Activated CD8-positive, alpha-beta memory T cell treated with anti-CD3 and anti-CD28 coated beads for 1 hour (primary cell): Measurements from ENCODE around the gene TSPAN33.

ENCODE experiments used
- DNase-seq, 2 donors: peaks; one replicate each; pipeline ENCODE4 v3.0.0-alpha.2; 2020; ENCODE audit warnings: low read depth in 1 of 2; ENCODE audit errors: extremely low read depth in 1 of 2

TSPAN33 gene

GRCh38 chr7:129134356-129134987, 10.0 kb upstream of the TSPAN33 start:
- DNase-seq = no peak

GRCh38 chr7:129136887-129137642, 7.4 kb upstream of the TSPAN33 start:
- no peak for DNase-seq

- DNase-seq = no peak
Observed at GRCh38 chr7:129143724-129144094, 798 bp upstream of the TSPAN33 start.

- no peak for DNase-seq
Observed at GRCh38 chr7:129144834-129145668, 544 bp downstream of the TSPAN33 start.

GRCh38 chr7:129146237-129146979, 1.9 kb downstream of the TSPAN33 start:
- DNase-seq = no peak

GRCh38 chr7:129147731-129148130, 3.2 kb downstream of the TSPAN33 start:
- DNase-seq = no peak

- DNase-seq = no peak
Observed at GRCh38 chr7:129149511-129149910, 5.0 kb downstream of the TSPAN33 start.

- no peak for DNase-seq
Observed at GRCh38 chr7:129150199-129150996, 5.9 kb downstream of the TSPAN33 start.

- DNase-seq = no peak
Observed at GRCh38 chr7:129157651-129158050, 13.1 kb downstream of the TSPAN33 start.

GRCh38 chr7:129159539-129159938, 15.0 kb downstream of the TSPAN33 start:
- no peak for DNase-seq

- no peak for DNase-seq
Observed at GRCh38 chr7:129160161-129160905, 15.8 kb downstream of the TSPAN33 start.

GRCh38 chr7:129161524-129162225, 17.2 kb downstream of the TSPAN33 start:
- no peak for DNase-seq

- no peak for DNase-seq
Observed at GRCh38 chr7:129162732-129163131, 18.2 kb downstream of the TSPAN33 start.

- no peak for DNase-seq
Observed at GRCh38 chr7:129163875-129164544, 19.5 kb downstream of the TSPAN33 start.

GRCh38 chr7:129166745-129167144, 22.2 kb downstream of the TSPAN33 start:
- DNase-seq = no peak

- no peak for DNase-seq
Observed at GRCh38 chr7:129167817-129168216, 23.3 kb downstream of the TSPAN33 start.

GRCh38 chr7:129168231-129169021, 23.9 kb downstream of the TSPAN33 start:
- no peak for DNase-seq
